Esophagus squamous epithelium (tissue), 5 donors: Measurements from ENCODE around the gene AMBP. TPM values are rescaled to one million over a fixed set of nuclear protein-coding genes. Genes with fewer than 3 reads are reported as not detected.

Experiments
- DNase-seq: peaks from one replicate; lab custom pipeline; 2025; lab: John Stamatoyannopoulos, UW
- H3K27ac ChIP-seq, 4 donors: fragments of 200-600 bp; sonication (generic); one replicate each; pipeline ENCODE4 v1.5.1; 2016 to 2019; ENCODE audit warnings: mild to moderate bottlenecking in 1 of 4
- H3K27me3 ChIP-seq, 4 donors: fragments of 200-600 bp; sonication (generic); 1 replicate in 3 of 4; 2 replicates in 1 of 4; pipeline versions ENCODE4 v1.5.1 to v1.6.0; 2017 to 2021; ENCODE audit warnings: antibody characterized with exemption in 1 of 4
- H3K36me3 ChIP-seq, 3 donors: fragments of 200-600 bp; sonication (generic); one replicate each; pipeline ENCODE4 v1.5.1; 2016 to 2019
- H3K4me1 ChIP-seq, 3 donors: fragments of 200-600 bp; sonication (generic); one replicate each; pipeline ENCODE4 v1.5.1; 2017 to 2019
- H3K4me3 ChIP-seq, 4 donors: fragments of 200-600 bp; sonication (generic); 1 replicate in 3 of 4; 2 replicates in 1 of 4; pipeline ENCODE4 v1.5.1; 2016 to 2019; ENCODE audit warnings: mild to moderate bottlenecking in 2 of 4, moderate library complexity in 1 of 4
- H3K9me3 ChIP-seq, 3 donors: fragments of 200-600 bp; sonication (generic); one replicate each; pipeline ENCODE4 v1.5.1; 2016 to 2019
- CTCF ChIP-seq, 6 experiments: fragments of 450-650 bp in 4 of 6; fragments of 200-600 bp in 2 of 6; sonication (generic) in 2 of 6; IDR thresholded peaks; one replicate each; pipeline ENCODE4 v1.5.1; 2016 to 2019; ENCODE audit warnings: antibody characterized with exemption in 6 of 6, mild to moderate bottlenecking in 4 of 6, moderate library complexity in 4 of 6
- POLR2A ChIP-seq, 4 donors: fragments of 450-650 bp; IDR thresholded peaks; one replicate each; pipeline ENCODE4 v1.6.1; 2017; ENCODE audit warnings: antibody characterized with exemption in 4 of 4, mild to moderate bottlenecking in 4 of 4, moderate library complexity in 3 of 4
- WGBS, 2 donors: methylation state at CpG; one replicate each; pipeline ENCODE4 v1.1.5; 2018; 5-methylcytosine and 5-hydroxymethylcytosine counted together
- intact Hi-C: fragments of 100-400 bp; cut with DNase I; formaldehyde crosslinking; loops from one replicate; pipeline ENCODE4 v1.15.0; 2022
- total RNA-seq, 4 donors: library from RNA; depleted of rRNA; stranded (reverse); fragments of >200 nt; gene quantifications; one replicate each; pipeline ENCODE4 v1.1.0, GENCODE V29; 2016
- donor health status: DM: yes; HTN: yes; CAD: no.

The AMBP gene
- total RNA-seq, 4 donors from 2014 or later, result 0.19 to 2.5 TPM; not detected in 2

GRCh38 chr9:114015607-114016006 lies 62.5 kb downstream of the AMBP start:
- Histone ChIP-seq H3K36me3 (peaks cover 0 to 41% (median 0%) of the 10 kb centered on the region in 3 donors), H3K4me3 (no peak overlapping the region), H3K27me3 (no peaks in the 10 kb centered on the region), H3K27ac (no peak overlapping the region), H3K9me3 (peaks cover 0 to 14% (median 0%) of the 10 kb centered on the region in 3 donors), H3K4me1 (peaks cover 0 to 5% (median 0%) of the 10 kb centered on the region in 3 donors)
- intact Hi-C loops, result no loop called here
- DNase-seq, result no peak
- 73 to 88% methylated on average over 2 of the region's 2 CpGs for WGBS, 2 donors
- TF ChIP-seq POLR2A (IDR thresholded peaks at IDR 0.05), result no peak
- no peak for TF ChIP-seq CTCF (IDR thresholded peaks at IDR 0.05)

- H3K27ac ChIP-seq, result no peak overlapping the region
- intact Hi-C loops, result no loop called here
- no peak overlapping the region for H3K4me3 ChIP-seq
- H3K4me1 ChIP-seq, result peaks cover 0 to 5% (median 0%) of the 10 kb centered on the region in 3 donors
- TF ChIP-seq POLR2A (IDR thresholded peaks at IDR 0.05), result no peak
- no peak for TF ChIP-seq CTCF (IDR thresholded peaks at IDR 0.05)
- no peak for DNase-seq
- H3K27me3 ChIP-seq, result no peaks in the 10 kb centered on the region
- H3K36me3 ChIP-seq, result peaks cover 0 to 28% (median 0%) of the 10 kb centered on the region in 3 donors
- peaks cover 0 to 14% (median 0%) of the 10 kb centered on the region in 3 donors for H3K9me3 ChIP-seq
Observed at GRCh38 chr9:114014044-114014443, 64.1 kb downstream of the AMBP start.

GRCh38 chr9:114012126-114012525 lies 66.0 kb downstream of the AMBP start:
- peaks cover 0 to 14% (median 0%) of the 10 kb centered on the region in 3 donors for H3K9me3 ChIP-seq

GRCh38 chr9:114011313-114011712 lies 66.8 kb downstream of the AMBP start:
- TF ChIP-seq POLR2A (IDR thresholded peaks at IDR 0.05), result no peak
- no peak for TF ChIP-seq CTCF (IDR thresholded peaks at IDR 0.05)
- no peak for DNase-seq

More at GRCh38 chr9:114012126-114012525, 66.0 kb downstream of the AMBP start:
- Histone ChIP-seq H3K36me3 (peaks cover 0 to 23% (median 0%) of the 10 kb centered on the region in 3 donors), H3K27me3 (no peaks in the 10 kb centered on the region), H3K27ac (no peak overlapping the region), H3K4me1 (peaks cover 0 to 5% (median 0%) of the 10 kb centered on the region in 3 donors), H3K4me3 (no peak overlapping the region)
- TF ChIP-seq CTCF (IDR thresholded peaks at IDR 0.05), result no peak
- TF ChIP-seq POLR2A (IDR thresholded peaks at IDR 0.05), result no peak
- WGBS, 2 donors, result 54 to 80% methylated on average over 2 of the region's 2 CpGs
- intact Hi-C loops, result no loop called here
- no peak for DNase-seq

More at GRCh38 chr9:114011313-114011712, 66.8 kb downstream of the AMBP start:
- Histone ChIP-seq H3K27ac (no peak overlapping the region), H3K4me1 (peaks cover 0 to 5% (median 0%) of the 10 kb centered on the region in 3 donors), H3K36me3 (peaks cover 0 to 20% (median 0%) of the 10 kb centered on the region in 3 donors), H3K4me3 (no peak overlapping the region), H3K27me3 (no peaks in the 10 kb centered on the region), H3K9me3 (peaks cover 0 to 14% (median 0%) of the 10 kb centered on the region in 3 donors)
- intact Hi-C loops, result no loop called here
- 79 to 83% methylated on average over 7 to 9 of the region's 9 CpGs for WGBS, 2 donors

Other genes with a start within 250 kb of the AMBP start
- gene ZNF618, start 202.0 kb downstream of the AMBP start, total RNA-seq, result 1 to 10 TPM in 2 of 4 donors, under 1 TPM in 2; 0.68 to 2.1 (median 1.3) TPM
- gene KIF12, start 21.0 kb upstream of the AMBP start, total RNA-seq, result 1 to 10 TPM in 1 of 4 donors, not detected in 3; 1.2 TPM
- gene COL27A1, start 77.2 kb upstream of the AMBP start, total RNA-seq, result 10 to 100 TPM in 2 of 4 donors, 1 to 10 TPM in 2; 7.5 to 34.0 (median 12.0) TPM
- under 1 TPM in 1 of 4 donors, not detected in 3; 0.41 TPM for gene ORM1, start 244.8 kb upstream of the AMBP start, total RNA-seq